Activated naive CD4-positive, alpha-beta T cell treated with Interleukin-2 at 50 U/mL for 16 hours (primary cell): ENCODE measurements around the gene SCN3A.

Experiments used
- DNase-seq: peaks from one replicate; pipeline ENCODE4 v3.0.0-alpha.2; 2020

Gene SCN3A

GRCh38 chr2:165109915-165110314 lies 93.9 kb downstream of the SCN3A start:
- no peak for DNase-seq

DNA sequence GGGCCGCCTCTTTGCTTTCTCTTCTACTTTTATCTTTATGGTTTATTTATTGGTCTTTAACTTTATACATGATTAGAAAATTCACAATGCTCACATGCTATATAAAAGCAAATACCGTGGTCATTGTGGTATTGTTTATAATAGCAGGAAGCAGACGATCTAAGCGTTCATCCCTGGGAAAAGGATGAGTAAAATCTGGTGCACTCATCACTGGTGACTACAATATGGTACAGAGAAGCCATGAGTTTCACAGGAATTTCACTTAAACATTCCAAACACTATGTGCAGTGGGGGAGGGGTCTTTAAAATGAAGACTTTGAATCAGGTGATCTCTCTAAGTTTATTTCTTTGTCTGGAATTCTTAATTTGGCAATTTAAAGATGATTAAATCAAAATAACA lies 97.9 kb downstream of the SCN3A start:
- DNase-seq: no peak

GRCh38 chr2:165087933-165088901 lies 115.6 kb downstream of the SCN3A start:
- DNase-seq: no peak

DNA sequence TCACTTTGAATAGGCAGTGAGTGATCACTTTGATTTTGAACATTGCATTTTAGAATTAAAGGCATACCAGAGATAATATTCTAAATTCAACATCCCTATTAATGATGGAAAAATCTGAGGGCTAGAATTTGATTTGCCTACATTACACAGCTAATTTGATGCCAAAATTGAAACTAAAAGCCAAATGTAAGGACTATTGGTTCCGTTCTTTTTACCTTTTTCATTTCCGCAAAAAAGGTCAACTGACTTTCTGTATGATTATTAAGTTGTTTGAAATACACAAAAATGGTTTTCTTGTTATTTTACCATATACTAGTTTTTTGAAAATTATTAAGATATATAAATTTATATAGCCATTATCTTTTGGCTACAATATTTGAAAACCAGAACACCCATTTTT lies 117.5 kb downstream of the SCN3A start:
- DNase-seq: no peak

GRCh38 chr2:165083326-165083725 lies 120.5 kb downstream of the SCN3A start:
- DNase-seq: no peak

GRCh38 chr2:165082479-165082878 lies 121.4 kb downstream of the SCN3A start:
- DNase-seq: no peak

- DNase-seq: no peak
Measured at GRCh38 chr2:165081276-165081675, 122.6 kb downstream of the SCN3A start.

DNA sequence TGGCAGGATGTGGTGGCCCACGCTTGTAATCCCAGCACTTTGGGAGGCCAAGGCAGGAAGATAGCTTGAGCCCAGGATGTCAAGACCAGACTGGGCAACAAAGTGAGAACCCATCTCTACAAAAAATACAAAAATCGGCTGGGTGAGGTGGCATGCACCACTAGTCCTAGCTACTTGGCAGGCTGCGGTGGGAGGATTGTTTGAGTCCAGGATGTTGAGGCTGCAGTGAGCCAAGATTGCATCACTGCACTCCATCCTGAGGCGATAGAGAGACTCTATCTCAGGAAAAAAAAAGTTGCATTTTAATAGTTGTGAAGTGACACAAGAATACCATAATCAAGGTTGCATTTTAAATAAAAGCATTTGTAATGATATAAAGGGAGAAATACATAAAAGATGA lies 124.4 kb downstream of the SCN3A start:
- no peak for DNase-seq

GRCh38 chr2:165078913-165079312 lies 124.9 kb downstream of the SCN3A start:
- DNase-seq: no peak

DNA sequence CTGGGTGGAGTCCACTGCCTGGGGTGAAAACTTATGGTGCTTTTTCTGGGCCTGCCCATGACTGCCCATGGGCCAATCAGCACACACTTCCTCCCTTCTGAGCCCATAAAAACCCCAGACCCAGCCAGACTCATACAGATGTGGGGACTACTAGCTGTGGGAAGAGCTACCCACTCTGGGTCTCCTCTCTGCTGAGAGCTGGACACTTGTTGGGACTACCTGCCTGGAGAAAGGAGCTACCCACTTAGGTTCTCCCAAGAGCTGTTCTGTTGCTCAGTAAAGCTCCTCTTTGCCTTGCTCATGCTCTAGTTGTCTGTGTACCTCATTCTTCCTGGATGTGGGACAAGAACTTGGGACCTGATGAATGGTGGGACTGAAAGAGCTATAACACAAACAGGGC lies 129.0 kb downstream of the SCN3A start:
- no peak for DNase-seq

DNA sequence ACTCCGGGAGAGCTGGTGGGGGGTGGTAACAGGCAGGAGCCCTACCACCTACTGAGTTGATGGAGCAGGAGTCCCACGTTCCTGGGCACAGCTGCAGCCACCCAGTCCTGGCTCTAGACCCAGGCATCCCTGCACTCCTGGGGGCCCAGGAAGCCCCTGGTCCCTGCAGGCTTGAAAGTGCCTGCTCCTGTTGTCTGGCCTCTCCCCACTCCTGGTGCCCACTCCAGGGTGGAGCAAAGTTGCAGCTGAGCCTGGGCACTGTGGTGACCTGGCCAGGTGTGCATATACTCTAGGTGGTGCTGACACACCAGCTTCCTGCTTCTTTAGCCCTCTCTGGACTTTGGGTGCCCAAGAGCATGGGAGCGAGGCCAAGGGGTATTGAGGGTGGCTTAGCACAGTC lies 129.5 kb downstream of the SCN3A start:
- no peak for DNase-seq

DNA sequence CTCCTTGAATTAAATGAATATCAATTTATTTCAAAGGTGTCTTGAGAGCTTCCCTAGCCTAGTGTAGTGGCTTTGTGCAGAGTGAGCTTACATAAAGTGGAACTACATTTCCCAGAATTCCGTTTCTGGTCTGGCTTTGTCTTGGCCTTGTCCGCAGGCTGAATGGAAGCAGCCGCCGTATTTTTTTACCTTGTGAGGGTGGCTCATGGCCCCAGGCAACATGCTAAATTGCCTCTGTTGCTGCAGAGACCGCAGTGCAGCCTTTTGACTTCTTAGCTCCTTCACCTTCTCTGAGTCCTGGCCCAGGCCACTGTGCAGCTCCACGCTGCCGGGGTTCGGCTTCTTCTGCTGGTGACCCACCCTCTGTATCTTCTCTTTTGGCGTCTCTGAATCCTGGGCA lies 133.8 kb downstream of the SCN3A start:
- DNase-seq: no peak

- DNase-seq: no peak
Measured at GRCh38 chr2:165069151-165069550, 134.7 kb downstream of the SCN3A start.

DNA sequence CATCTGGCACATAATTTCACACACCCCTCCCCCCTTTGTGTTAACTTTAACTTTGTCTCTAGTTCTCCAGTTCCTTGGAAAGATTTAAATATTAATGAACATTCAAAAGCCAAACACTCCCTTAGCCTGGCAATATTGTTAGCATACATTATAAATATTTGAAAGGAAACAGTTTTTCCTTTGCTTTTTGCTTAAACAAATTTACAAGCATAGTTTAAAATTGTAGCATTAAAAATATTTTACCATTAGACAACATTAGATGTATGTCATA lies 135.4 kb downstream of the SCN3A start:
- no peak for DNase-seq

DNA sequence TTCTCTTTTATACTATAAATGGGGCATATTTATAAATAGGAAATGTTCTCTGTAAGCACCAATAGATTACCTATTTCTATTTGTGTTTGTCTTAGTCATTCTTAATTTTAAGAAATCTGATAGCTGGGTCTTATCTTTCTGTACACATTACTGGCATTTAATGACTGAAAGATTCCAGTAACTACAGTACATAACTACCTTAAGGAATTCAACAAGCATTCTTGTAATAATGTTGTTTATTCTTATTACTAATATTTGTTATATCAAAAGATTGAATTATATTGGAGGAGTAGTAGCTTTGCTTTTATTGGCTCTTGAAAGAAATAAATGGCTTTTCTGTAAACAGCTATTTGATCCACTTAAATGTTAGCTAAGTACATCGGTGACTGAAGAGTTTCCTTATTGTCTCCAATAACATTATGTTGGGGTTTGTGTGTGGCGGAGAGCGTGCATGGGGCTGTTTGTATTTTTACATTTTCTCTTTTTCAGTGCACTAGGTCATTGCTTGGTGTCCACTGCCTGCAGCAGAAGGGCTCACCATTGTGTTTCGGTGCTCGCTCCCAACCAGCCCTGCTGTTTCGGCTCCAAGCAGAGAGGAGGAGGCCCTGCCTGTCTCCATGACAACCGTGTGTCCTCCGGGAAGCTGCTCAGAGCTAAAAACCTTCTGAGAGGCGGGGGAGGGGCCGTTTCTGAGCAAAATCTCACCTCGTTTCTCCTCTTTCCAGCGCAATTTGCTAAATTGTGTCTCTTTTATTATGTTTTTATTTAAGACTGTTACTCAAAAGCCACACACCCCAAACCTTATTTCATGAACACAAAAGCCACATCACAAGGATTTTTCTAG lies 136.0 kb downstream of the SCN3A start:
- no peak for DNase-seq

GRCh38 chr2:165064743-165065142 lies 139.1 kb downstream of the SCN3A start:
- no peak for DNase-seq

DNA sequence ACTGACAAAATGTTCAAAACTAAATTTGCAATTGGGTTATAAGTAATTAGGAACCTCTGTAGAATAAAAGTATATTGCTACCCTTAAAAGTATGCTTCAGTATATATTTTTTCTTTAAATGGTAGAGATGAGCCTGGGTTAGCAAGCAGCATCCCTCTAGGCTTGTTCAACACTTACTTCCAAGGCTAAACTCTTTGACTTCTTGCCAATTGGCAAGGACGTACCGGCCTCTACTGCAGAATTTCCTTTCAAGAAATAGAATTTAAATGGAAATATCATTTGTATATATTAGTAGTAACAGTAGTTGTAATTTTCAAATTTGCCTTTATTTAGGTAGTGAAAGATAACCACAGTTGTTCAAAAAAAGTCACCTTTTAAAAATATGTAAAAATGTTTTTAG lies 143.4 kb downstream of the SCN3A start:
- DNase-seq: no peak

DNA sequence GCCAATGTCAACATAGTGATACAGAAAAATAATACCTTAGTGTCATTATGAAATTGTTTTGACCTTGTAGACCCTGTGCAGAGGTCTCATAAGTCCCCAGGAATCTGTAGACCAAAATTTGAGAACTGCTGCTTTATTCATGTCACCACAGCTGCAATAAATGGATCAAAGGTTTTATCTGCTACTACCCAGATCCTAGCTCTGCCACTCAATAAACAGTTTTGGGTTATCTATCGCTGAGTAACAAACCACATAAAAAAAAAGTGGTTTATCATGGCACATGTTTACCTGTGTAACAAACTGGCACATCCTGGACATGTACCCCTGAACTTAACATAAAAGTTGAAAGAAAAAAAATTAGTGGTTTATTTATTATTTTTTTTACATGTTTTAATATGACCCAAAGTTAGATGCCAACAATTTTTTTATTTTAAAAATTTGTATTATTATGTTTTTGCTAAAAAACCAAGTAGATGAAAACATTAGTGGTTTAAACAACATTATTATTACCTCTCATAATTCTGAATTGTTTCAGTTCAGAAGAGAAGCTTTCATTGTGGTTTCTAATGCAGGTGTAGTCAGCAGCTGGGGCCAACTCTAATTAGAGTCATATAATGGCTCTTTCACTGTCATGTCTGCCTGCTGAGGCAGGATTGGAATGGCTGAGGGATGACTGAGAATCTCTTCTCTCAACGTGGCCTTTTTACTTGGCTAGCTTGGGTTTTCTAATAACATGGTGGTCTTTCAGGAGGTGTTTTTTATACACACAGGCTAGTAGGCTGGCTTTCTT lies 145.2 kb downstream of the SCN3A start:
- DNase-seq: no peak

DNA sequence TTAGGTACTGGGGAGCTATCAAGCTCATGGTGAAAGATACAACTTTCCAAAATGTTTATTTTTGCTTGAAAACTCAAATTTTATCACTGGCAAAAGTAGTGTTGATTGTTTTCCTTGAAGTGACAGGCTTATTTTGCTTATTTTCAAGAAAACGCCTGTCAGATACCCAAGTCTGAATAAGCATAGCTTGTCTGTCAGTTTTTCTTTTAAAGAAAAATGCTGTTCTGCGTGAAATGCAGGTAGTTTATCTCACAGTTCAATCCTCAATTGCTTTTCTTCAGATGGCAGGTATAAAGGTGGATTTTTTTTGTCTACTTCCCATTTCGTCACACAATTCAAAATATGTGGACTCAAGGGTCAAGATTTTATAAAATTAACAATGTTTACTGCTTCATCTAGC lies 145.9 kb downstream of the SCN3A start:
- no peak for DNase-seq

- no peak for DNase-seq
Measured at GRCh38 chr2:165057308-165057707, 146.5 kb downstream of the SCN3A start.

- no peak for DNase-seq
Measured at GRCh38 chr2:165056564-165056963, 147.3 kb downstream of the SCN3A start.

- no peak for DNase-seq
Measured at GRCh38 chr2:165055082-165055851, 148.6 kb downstream of the SCN3A start.

DNA sequence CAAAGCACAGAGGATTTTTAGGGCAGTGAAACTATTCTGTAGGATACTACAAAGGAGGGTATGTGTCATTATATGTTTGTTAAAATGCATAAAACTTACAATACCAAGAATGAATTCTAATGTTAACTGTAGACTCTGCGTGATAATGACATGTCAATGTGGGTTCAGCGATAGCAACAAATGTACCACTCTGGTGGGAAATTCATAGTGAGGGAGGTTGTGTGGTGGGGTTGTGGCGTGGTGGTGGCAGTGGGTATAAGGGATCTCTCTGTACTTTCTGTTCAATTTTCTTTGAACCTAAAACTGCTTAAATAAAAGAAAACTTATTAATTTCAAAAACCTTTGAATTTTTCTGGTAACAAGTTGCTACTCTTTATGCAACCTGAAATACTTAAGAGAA lies 149.2 kb downstream of the SCN3A start:
- DNase-seq: no peak
